ENCODE results near the gene TULP1.
"Not testable (repeated sequence)": the region's sequence is repeated elsewhere in the genome, so short reads cannot be mapped to it uniquely, and the experiment has no call there.

DNA sequence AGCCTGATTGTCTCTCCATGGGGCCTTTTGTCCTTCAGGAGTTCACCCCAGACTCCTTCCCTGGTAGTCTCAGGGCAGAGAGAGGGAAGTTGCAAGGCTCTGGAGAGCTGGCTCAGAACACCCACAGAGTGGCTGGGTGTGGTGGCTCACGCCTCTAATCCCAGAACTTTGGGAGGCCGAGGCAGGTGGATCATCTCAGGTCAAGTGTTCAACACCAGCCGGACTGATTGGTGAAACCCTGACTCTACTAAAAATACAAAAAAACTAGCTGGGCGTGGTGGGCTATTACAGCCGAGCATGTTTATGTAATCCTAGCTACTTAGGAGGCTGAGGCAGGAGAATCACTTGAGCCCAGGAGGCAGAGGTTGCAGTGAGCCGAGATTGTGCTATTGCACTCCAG, 23.2 kb upstream of the TULP1 start:
- TF ChIP-seq CTCF (conservative IDR thresholded peaks at IDR 0.05; ENCODE audit: low read length); EZH2phosphoT487 (IDR thresholded peaks at IDR 0.05; ENCODE audit: borderline replicate concordance): not testable (repeated sequence)

Data from Loucy (cell line).